MM.1S (cell line): Measurements from ENCODE around the gene CEP128.

Experiments used
- EZH2 ChIP-seq: fragments of 300-600 bp; sonication (generic); optimal IDR thresholded peaks from 2 replicates; pipeline ENCODE3; 2017; ENCODE audit warnings: low read depth, mild to moderate bottlenecking, antibody characterized with exemption, low read length, mixed read lengths
- TF ChIP-seq, protein P1 (sequence below): fragments of 300-600 bp; sonication (generic); IDR thresholded peaks from 2 replicates; pipeline ENCODE4 v1.5.1; 2016; ENCODE audit warnings: antibody characterized with exemption, low read length, mixed read lengths

DNA sequence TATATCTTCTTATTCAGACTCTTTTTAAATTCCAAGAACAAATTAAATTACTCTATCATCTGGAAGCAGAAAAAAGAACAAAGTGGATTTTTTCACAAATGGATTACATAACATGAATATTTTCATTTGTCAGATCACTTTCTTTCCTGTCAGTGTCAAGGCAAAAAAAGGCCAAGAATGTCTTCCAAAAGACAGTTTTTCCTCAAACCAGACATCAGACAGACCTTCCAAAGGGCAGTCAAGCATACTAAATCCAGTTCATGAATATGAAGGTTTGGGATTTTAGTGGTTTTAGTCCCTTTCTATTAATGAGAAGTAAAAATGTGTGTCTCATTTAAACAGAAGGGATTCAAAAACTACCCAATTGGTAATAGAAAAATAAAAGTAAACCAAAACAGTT, 336.0 kb downstream of the CEP128 start:
- TF ChIP-seq, protein P1, sequence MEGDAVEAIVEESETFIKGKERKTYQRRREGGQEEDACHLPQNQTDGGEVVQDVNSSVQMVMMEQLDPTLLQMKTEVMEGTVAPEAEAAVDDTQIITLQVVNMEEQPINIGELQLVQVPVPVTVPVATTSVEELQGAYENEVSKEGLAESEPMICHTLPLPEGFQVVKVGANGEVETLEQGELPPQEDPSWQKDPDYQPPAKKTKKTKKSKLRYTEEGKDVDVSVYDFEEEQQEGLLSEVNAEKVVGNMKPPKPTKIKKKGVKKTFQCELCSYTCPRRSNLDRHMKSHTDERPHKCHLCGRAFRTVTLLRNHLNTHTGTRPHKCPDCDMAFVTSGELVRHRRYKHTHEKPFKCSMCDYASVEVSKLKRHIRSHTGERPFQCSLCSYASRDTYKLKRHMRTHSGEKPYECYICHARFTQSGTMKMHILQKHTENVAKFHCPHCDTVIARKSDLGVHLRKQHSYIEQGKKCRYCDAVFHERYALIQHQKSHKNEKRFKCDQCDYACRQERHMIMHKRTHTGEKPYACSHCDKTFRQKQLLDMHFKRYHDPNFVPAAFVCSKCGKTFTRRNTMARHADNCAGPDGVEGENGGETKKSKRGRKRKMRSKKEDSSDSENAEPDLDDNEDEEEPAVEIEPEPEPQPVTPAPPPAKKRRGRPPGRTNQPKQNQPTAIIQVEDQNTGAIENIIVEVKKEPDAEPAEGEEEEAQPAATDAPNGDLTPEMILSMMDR = no peak
- no peak for TF ChIP-seq EZH2
